IPS-NIHi7 (cell line): ENCODE data around the gene ZNF428.
"Not testable (repeated sequence)": the region's sequence is repeated elsewhere in the genome, so short reads cannot be mapped to it uniquely, and the experiment has no call there.

Experiments
- DNase-seq: peaks from one replicate; pipeline ENCODE4 v3.0.0; 2012; ENCODE audit warnings: mixed read lengths; ENCODE audit errors: extremely low spot score

ZNF428 gene

GRCh38 chr19:43619262-43620060, at the start of gene ZNF428:
TSS of gene ZNF428 (minus strand) at chr19:43619629. CDS start at chr19:43614304, 5,325 bp downstream.
- peak; percentile 90 for DNase-seq

- DNase-seq: peak; percentile 98
Measured at GRCh38 chr19:43668406-43669109, 49.1 kb upstream of the ZNF428 start.

GRCh38 chr19:43667876-43668405, 48.5 kb upstream of the ZNF428 start:
- DNase-seq: peak; percentile 92

GRCh38 chr19:43667126-43667875, 47.9 kb upstream of the ZNF428 start:
- DNase-seq: peak; percentile 13

GRCh38 chr19:43664018-43664417, 44.6 kb upstream of the ZNF428 start:
- no peak for DNase-seq

- peak; percentile 52 for DNase-seq
Measured at GRCh38 chr19:43662487-43662886, 43.1 kb upstream of the ZNF428 start.

- no peak for DNase-seq
Measured at GRCh38 chr19:43660971-43661360, 41.5 kb upstream of the ZNF428 start.

GRCh38 chr19:43660301-43660970, 41.0 kb upstream of the ZNF428 start:
- DNase-seq: no peak

- no peak for DNase-seq
Measured at GRCh38 chr19:43658494-43658893, 39.1 kb upstream of the ZNF428 start.

GRCh38 chr19:43658001-43658400, 38.6 kb upstream of the ZNF428 start:
- no peak for DNase-seq

GRCh38 chr19:43656436-43656835, 37.0 kb upstream of the ZNF428 start:
- no peak for DNase-seq

- DNase-seq: no peak
Measured at GRCh38 chr19:43652546-43652874, 33.1 kb upstream of the ZNF428 start.

GRCh38 chr19:43651758-43652545, 32.5 kb upstream of the ZNF428 start:
- DNase-seq: peak; percentile 78

GRCh38 chr19:43650276-43650675, 30.8 kb upstream of the ZNF428 start:
- not testable (repeated sequence) for DNase-seq

- DNase-seq: no peak
Measured at GRCh38 chr19:43649514-43649913, 30.1 kb upstream of the ZNF428 start.

GRCh38 chr19:43648633-43649032, 29.2 kb upstream of the ZNF428 start:
- DNase-seq: no peak

GRCh38 chr19:43644181-43644580, 24.8 kb upstream of the ZNF428 start:
- DNase-seq: no peak

GRCh38 chr19:43643326-43643725, 23.9 kb upstream of the ZNF428 start:
- DNase-seq: no peak

GRCh38 chr19:43642531-43642930, 23.1 kb upstream of the ZNF428 start:
- no peak for DNase-seq

- DNase-seq: no peak
Measured at GRCh38 chr19:43641333-43641732, 21.9 kb upstream of the ZNF428 start.

- no peak for DNase-seq
Measured at GRCh38 chr19:43640424-43640757, 21.0 kb upstream of the ZNF428 start.
